ENCODE results near the gene MAP3K6.

MAP3K6 gene

DNA sequence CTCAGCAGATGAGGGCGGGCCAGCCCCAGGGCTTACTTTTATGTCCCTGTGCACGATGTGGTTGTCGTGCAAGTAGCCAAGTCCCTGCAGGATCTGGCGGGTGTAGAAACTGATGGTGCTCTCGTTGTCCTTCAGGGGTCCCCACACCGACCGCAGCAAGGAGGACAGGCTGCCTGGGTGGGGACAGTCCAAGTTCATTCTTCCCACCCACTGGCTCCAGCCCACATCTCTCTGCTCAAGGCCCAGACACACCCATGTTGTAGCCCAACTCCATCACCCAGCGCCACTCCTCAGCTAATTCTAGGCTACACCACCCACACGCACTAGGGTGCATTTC is 7.0 kb downstream of the MAP3K6 start:
- Histone ChIP-seq H3K79me2 (ENCODE audit: low read length) (no peaks in the 10 kb centered on the region), H3F3A (ENCODE audit: insufficient read depth, low read length) (no peaks in the 10 kb centered on the region), H3K27ac (ENCODE audit: low read length) (no peak overlapping the region), H3K4me1 (ENCODE audit: low read length) (no peaks in the 10 kb centered on the region), H4K20me1 (ENCODE audit: insufficient read depth, low read length) (no peaks in the 10 kb centered on the region), H3K36me3 (replicated peaks; ENCODE audit: insufficient read depth, low read length) (no peaks in the 10 kb centered on the region), H3K9me2 (replicated peaks; ENCODE audit: insufficient read depth, low read length) (no peaks in the 10 kb centered on the region), H3K4me3 (ENCODE audit: low read length) (peak overlapping the region; percentile 41; the same call in 1 of the 2 replicates), H2AFZ (ENCODE audit: low read length) (no peak overlapping the region), H3K9ac (ENCODE audit: low read length) (no peak overlapping the region), H3K9me3 (replicated peaks; ENCODE audit: insufficient read depth, low read length) (no peaks in the 10 kb centered on the region), H3K4me2 (ENCODE audit: low read depth, low read length) (peak overlapping the region; percentile 54), H3K27me3 (replicated peaks; ENCODE audit: insufficient read depth, low read length) (peaks cover 17% of the 10 kb centered on the region)
- DNase-seq, result no peak
- TF ChIP-seq EZH2 (optimal IDR thresholded peaks at IDR 0.05; ENCODE audit: low read depth, low read length), result no peak
- no peak for TF ChIP-seq EZH2phosphoT487 (IDR thresholded peaks at IDR 0.05; ENCODE audit: low read length)
- TF ChIP-seq, protein P1, sequence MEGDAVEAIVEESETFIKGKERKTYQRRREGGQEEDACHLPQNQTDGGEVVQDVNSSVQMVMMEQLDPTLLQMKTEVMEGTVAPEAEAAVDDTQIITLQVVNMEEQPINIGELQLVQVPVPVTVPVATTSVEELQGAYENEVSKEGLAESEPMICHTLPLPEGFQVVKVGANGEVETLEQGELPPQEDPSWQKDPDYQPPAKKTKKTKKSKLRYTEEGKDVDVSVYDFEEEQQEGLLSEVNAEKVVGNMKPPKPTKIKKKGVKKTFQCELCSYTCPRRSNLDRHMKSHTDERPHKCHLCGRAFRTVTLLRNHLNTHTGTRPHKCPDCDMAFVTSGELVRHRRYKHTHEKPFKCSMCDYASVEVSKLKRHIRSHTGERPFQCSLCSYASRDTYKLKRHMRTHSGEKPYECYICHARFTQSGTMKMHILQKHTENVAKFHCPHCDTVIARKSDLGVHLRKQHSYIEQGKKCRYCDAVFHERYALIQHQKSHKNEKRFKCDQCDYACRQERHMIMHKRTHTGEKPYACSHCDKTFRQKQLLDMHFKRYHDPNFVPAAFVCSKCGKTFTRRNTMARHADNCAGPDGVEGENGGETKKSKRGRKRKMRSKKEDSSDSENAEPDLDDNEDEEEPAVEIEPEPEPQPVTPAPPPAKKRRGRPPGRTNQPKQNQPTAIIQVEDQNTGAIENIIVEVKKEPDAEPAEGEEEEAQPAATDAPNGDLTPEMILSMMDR (IDR thresholded peaks at IDR 0.05; ENCODE audit: low read length), result no peak

DNA sequence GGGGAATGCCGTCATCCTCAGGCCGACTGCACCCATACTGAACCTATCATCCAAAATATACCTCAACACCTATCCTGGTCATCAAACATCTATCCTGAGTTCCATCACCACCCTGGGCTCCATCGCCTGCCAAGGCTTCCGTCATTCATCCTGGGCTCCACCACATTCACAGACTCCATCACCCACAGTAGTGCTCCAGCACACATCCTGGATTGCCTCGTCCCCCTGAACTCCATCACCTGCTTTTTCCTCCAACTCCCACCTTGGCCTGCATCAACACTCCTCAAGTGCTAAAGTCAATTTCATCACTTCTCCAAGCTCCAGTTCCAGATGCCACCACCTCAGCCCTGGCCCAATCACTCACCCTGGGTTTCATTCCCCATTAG is 7.8 kb downstream of the MAP3K6 start:
- Histone ChIP-seq H3K4me3 (ENCODE audit: low read length) (no peak overlapping the region), H3K27ac (ENCODE audit: low read length) (no peak overlapping the region), H3K27me3 (replicated peaks; ENCODE audit: insufficient read depth, low read length) (peaks cover 17% of the 10 kb centered on the region), H3K9me2 (replicated peaks; ENCODE audit: insufficient read depth, low read length) (no peaks in the 10 kb centered on the region), H3K36me3 (replicated peaks; ENCODE audit: insufficient read depth, low read length) (no peaks in the 10 kb centered on the region), H3K79me2 (ENCODE audit: low read length) (no peaks in the 10 kb centered on the region), H2AFZ (ENCODE audit: low read length) (no peak overlapping the region), H3F3A (ENCODE audit: insufficient read depth, low read length) (no peaks in the 10 kb centered on the region), H3K4me1 (ENCODE audit: low read length) (no peaks in the 10 kb centered on the region), H4K20me1 (ENCODE audit: insufficient read depth, low read length) (no peaks in the 10 kb centered on the region), H3K9ac (ENCODE audit: low read length) (no peak overlapping the region), H3K4me2 (ENCODE audit: low read depth, low read length) (no peak overlapping the region), H3K9me3 (replicated peaks; ENCODE audit: insufficient read depth, low read length) (no peaks in the 10 kb centered on the region)
- no peak for TF ChIP-seq EZH2phosphoT487 (IDR thresholded peaks at IDR 0.05; ENCODE audit: low read length)
- TF ChIP-seq, protein P1 (IDR thresholded peaks at IDR 0.05; ENCODE audit: low read length), result no peak
- DNase-seq, result no peak

DNA sequence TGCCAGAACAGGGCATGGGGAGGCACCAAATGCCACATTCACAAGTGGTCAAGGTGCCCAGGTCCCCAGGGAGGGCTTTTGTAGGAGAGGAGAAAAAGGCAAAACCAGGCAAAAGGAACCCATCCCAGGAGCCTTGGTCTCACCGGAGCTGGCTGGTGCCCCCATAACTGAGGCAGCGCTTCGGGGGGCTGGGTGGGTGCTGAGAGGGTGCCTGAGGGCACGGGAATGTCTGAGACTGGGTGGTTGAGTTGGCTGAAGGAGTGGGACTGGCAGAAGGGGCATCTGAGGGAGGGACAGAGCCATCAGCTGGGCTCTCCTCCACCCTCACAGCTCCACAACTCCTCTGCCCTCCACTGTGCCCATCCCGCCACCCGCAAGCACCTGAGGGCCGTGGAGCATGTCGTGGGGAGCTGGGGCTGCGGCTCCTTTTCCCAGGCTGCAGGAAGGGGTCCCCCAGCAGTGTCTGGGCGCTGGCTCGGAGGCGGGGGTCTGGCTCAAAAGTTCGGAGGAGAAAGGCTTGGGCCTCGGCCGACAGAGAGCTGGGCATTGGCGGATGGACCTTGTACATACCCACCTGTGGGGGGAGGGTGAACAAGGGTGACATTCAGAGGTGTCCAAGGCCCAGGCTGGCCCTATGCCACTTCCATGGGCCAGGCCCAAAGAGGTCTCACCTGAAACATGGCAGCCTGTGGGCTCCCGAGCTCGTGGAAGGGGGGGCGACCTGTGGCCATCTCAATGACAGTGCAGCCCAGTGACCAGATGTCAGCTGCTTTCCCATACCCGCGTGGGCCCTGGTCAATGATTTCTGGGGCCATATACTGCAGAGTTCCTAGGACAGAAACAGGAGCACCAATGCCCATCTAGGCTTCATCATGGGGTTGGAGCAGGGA is 8.5 kb downstream of the MAP3K6 start:
- H3K27me3 ChIP-seq (replicated peaks; ENCODE audit: insufficient read depth, low read length), result peaks cover 17% of the 10 kb centered on the region
- TF ChIP-seq EZH2phosphoT487 (IDR thresholded peaks at IDR 0.05; ENCODE audit: low read length), result no peak
- TF ChIP-seq EZH2 (optimal IDR thresholded peaks at IDR 0.05; ENCODE audit: low read depth, low read length), result no peak
- TF ChIP-seq, protein P1 (IDR thresholded peaks at IDR 0.05; ENCODE audit: low read length), result no peak
- peak overlapping the region; percentile 93; the same call in 1 of the 2 replicates for H3K4me2 ChIP-seq (ENCODE audit: low read depth, low read length)

More for the DNA sequence above, 8.5 kb downstream of the MAP3K6 start:
- Histone ChIP-seq H3K4me1 (ENCODE audit: low read length) (no peaks in the 10 kb centered on the region), H3K4me3 (ENCODE audit: low read length) (no peak overlapping the region), H3K36me3 (replicated peaks; ENCODE audit: insufficient read depth, low read length) (no peaks in the 10 kb centered on the region), H3K27ac (ENCODE audit: low read length) (no peak overlapping the region), H3K79me2 (ENCODE audit: low read length) (no peaks in the 10 kb centered on the region), H3F3A (ENCODE audit: insufficient read depth, low read length) (no peaks in the 10 kb centered on the region), H4K20me1 (ENCODE audit: insufficient read depth, low read length) (no peaks in the 10 kb centered on the region), H2AFZ (ENCODE audit: low read length) (peak overlapping the region; percentile 22; the same call in 1 of the 2 replicates), H3K9ac (ENCODE audit: low read length) (no peak overlapping the region), H3K9me3 (replicated peaks; ENCODE audit: insufficient read depth, low read length) (no peaks in the 10 kb centered on the region), H3K9me2 (replicated peaks; ENCODE audit: insufficient read depth, low read length) (no peaks in the 10 kb centered on the region)
- DNase-seq, result no peak

Measured in MM.1S (cell line).